CD4-positive, alpha-beta T cell treated with Interleukin-15 for 4 hours (primary cell): ENCODE data around the gene RAB36.

ENCODE experiments used
- DNase-seq: peaks from one replicate; pipeline ENCODE4 v3.0.0-alpha.2; 2020; ENCODE audit warnings: low spot score

The RAB36 gene

GRCh38 chr22:23206915-23207314, 61.6 kb downstream of the RAB36 start:
- no peak for DNase-seq

- DNase-seq, result no peak
These were observed 62.6 kb downstream of the RAB36 start for GRCh38 chr22:23207729-23208393.

- DNase-seq, result no peak
These were observed 65.3 kb downstream of the RAB36 start for GRCh38 chr22:23210428-23211170.

GRCh38 chr22:23211622-23212021, 66.3 kb downstream of the RAB36 start:
- DNase-seq, result no peak

- no peak for DNase-seq
These were observed 67.1 kb downstream of the RAB36 start for GRCh38 chr22:23212061-23213021.

GRCh38 chr22:23213022-23213555, 67.8 kb downstream of the RAB36 start:
- DNase-seq, result no peak

GRCh38 chr22:23213581-23214334, 68.5 kb downstream of the RAB36 start:
- no peak for DNase-seq
